ENCODE results near the gene RGCC. TPM values are rescaled to one million over a fixed set of nuclear protein-coding genes. Genes with fewer than 3 reads are reported as not detected.
"Not testable (repeated sequence)": the region's sequence is repeated elsewhere in the genome, so short reads cannot be mapped to it uniquely, and the experiment has no call there.

The RGCC gene
- total RNA-seq, 1 experiment from 2014 or later, result 3.1 TPM

GRCh38 chr13:41503356-41503755 lies 46.0 kb downstream of the RGCC start:
- no peak for DNase-seq (ENCODE audit: low read depth in 1 of 2, low spot score in 2 of 2)
- H3K9me3 ChIP-seq (replicated peaks), result no peaks in the 10 kb centered on the region
- no peaks in the 10 kb centered on the region for H3K27me3 ChIP-seq (replicated peaks)
- 0 out of 2 replicates have a peak, but pooled peaks cover 7% of the 10 kb centered on the region for H3K4me1 ChIP-seq (replicated peaks)
- H3K27ac ChIP-seq, result no peak overlapping the region
- H3K4me3 ChIP-seq, result no peak overlapping the region
- no peaks in the 10 kb centered on the region for H3K36me3 ChIP-seq

- not testable (repeated sequence) for H3K36me3 ChIP-seq; H3K4me3 ChIP-seq; H3K4me1 ChIP-seq (replicated peaks); H3K27me3 ChIP-seq (replicated peaks); H3K27ac ChIP-seq; DNase-seq (ENCODE audit: low read depth in 1 of 2, low spot score in 2 of 2); H3K9me3 ChIP-seq (replicated peaks)
These were observed 47.3 kb downstream of the RGCC start for GRCh38 chr13:41504657-41505056.

DNA sequence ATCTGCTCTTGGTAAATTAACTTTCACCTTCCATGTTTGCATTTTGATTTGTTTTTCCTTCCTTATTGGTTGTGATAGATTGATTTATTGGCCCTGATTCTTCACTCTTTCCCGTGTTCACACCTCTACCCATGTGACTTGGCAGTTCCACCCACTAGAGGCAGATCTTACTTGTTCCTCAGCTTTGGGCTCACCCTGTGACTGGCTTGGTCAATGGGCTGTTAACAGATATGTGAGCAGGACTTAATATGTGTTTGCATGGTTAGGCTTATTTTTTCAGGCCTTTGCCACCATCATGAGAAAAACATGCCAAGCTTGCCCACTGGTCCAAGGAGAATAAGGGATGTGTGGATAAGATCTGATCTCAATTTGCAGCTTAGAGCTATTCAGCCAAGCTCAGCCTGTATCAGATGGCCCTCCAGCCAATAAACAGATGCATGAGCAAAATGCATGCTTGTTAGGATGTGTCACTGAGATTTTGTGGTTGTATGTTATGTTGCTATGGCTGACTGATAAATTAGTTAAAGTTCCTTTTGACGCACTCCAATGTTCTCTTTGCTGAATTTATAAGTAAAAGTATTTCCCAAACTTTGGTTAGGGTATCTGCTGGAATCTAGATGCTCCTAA lies 48.0 kb downstream of the RGCC start:
- DNase-seq (ENCODE audit: low read depth in 1 of 2, low spot score in 2 of 2), result peak in 1 of 2 experiments; percentile 17
- Histone ChIP-seq H3K4me3 (no peak overlapping the region), H3K36me3 (no peaks in the 10 kb centered on the region), H3K9me3 (replicated peaks) (no peaks in the 10 kb centered on the region), H3K4me1 (replicated peaks) (0 out of 2 replicates have a peak, but pooled peaks cover 7% of the 10 kb centered on the region), H3K27ac (peak overlapping the region; percentile 20; the same call in 1 of the 2 replicates), H3K27me3 (replicated peaks) (no peaks in the 10 kb centered on the region)

DNA sequence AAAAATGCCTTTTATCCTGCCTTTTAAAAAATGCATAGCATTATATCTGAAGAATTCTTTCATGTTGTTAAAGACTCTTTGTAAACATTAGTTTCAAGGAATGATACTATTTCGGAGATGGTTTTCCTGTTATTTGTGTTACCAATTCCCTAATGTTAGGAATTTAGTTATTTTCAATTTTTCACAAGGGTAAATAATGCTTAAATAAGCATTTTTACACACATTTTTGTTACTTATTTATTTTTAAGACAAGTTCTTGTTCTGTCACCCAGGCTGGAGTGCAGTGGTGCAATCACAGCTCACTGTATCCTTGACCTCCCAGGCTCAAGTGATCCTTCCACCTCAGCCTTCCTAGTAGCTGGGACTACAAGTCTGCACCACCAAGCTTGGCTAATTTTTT lies 49.0 kb downstream of the RGCC start:
- no peak overlapping the region for H3K27ac ChIP-seq
- no peaks in the 10 kb centered on the region for H3K9me3 ChIP-seq (replicated peaks)
- no peaks in the 10 kb centered on the region for H3K36me3 ChIP-seq
- 0 out of 2 replicates have a peak, but pooled peaks cover 7% of the 10 kb centered on the region for H3K4me1 ChIP-seq (replicated peaks)
- no peak for DNase-seq (ENCODE audit: low read depth in 1 of 2, low spot score in 2 of 2)
- H3K27me3 ChIP-seq (replicated peaks), result no peaks in the 10 kb centered on the region
- no peak overlapping the region for H3K4me3 ChIP-seq

DNA sequence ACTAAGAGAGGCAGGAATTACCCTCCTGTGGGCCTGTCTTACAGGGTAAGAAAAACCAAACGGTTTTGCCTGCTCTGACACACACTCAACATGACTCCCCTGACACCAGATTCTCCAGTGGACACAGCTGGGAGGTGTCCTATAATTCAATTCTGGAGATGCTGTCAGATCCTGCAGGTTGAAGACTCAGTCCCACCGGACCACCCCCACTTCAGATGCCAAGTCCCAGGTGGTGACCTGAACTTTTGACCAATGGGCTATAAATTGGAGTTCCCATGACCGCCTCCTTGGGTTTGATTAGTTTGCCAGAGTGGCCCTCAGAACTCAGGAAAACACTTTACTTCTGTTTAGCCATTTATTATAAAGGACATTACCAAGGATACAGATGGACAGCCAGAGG lies 52.6 kb downstream of the RGCC start:
- Histone ChIP-seq H3K9me3 (replicated peaks) (no peaks in the 10 kb centered on the region), H3K27ac (no peak overlapping the region), H3K36me3 (no peaks in the 10 kb centered on the region), H3K27me3 (replicated peaks) (no peaks in the 10 kb centered on the region), H3K4me3 (no peak overlapping the region), H3K4me1 (replicated peaks) (0 out of 2 replicates have a peak, but pooled peaks cover 7% of the 10 kb centered on the region)
- DNase-seq (ENCODE audit: low read depth in 1 of 2, low spot score in 2 of 2), result no peak

DNA sequence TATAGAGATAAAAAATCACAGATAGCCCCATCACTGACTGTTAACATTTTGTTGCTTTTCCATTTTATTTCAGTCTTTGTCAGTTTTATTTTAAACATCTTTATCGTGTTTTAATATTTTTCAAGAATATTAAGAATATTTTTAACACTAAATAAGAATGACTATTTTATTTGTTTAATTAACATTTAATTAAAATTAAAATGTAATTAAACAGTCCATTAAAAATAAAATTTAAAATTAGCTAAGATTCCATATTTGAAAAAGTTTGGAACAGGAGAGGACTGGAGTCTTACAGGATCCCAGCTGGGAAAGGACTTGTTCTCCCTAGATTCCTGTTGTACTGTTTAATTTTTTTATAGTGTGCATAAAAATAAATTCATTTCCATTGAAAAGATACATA lies 54.5 kb downstream of the RGCC start:
- no peak overlapping the region for H3K4me3 ChIP-seq
- H3K9me3 ChIP-seq (replicated peaks), result no peaks in the 10 kb centered on the region
- DNase-seq (ENCODE audit: low read depth in 1 of 2, low spot score in 2 of 2), result no peak
- no peaks in the 10 kb centered on the region for H3K27me3 ChIP-seq (replicated peaks)
- no peak overlapping the region for H3K27ac ChIP-seq
- no peaks in the 10 kb centered on the region for H3K4me1 ChIP-seq (replicated peaks)
- no peaks in the 10 kb centered on the region for H3K36me3 ChIP-seq

DNA sequence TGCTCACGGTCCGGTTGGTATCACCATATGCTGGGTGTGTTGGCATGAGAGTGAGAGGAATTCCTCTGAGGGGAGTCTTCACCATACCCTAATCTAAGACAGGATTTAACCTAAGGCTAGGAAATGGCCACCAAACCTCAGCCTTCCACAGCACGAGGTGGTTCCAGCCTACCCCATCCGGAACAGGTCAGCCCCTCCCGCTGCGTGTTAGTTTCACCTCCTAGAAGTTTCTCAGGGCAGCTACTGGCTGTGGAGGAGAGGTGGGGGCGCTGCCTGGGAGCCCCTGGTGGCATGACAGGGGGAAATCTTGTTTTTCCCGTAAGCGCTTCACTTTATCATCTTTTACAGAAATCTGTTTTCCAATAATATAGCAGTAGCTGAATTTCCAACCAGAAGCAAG lies 55.1 kb downstream of the RGCC start:
- H3K36me3 ChIP-seq, result no peaks in the 10 kb centered on the region
- no peak overlapping the region for H3K4me3 ChIP-seq
- H3K4me1 ChIP-seq (replicated peaks), result no peaks in the 10 kb centered on the region
- H3K27me3 ChIP-seq (replicated peaks), result no peaks in the 10 kb centered on the region
- DNase-seq (ENCODE audit: low read depth in 1 of 2, low spot score in 2 of 2), result no peak
- no peaks in the 10 kb centered on the region for H3K9me3 ChIP-seq (replicated peaks)
- H3K27ac ChIP-seq, result no peak overlapping the region

- Histone ChIP-seq H3K27me3 (replicated peaks) (no peaks in the 10 kb centered on the region), H3K4me3 (no peak overlapping the region), H3K27ac (no peak overlapping the region), H3K4me1 (replicated peaks) (no peaks in the 10 kb centered on the region), H3K9me3 (replicated peaks) (no peaks in the 10 kb centered on the region), H3K36me3 (no peaks in the 10 kb centered on the region)
- no peak for DNase-seq (ENCODE audit: low read depth in 1 of 2, low spot score in 2 of 2)
These were observed 56.2 kb downstream of the RGCC start for GRCh38 chr13:41513600-41513999.

DNA sequence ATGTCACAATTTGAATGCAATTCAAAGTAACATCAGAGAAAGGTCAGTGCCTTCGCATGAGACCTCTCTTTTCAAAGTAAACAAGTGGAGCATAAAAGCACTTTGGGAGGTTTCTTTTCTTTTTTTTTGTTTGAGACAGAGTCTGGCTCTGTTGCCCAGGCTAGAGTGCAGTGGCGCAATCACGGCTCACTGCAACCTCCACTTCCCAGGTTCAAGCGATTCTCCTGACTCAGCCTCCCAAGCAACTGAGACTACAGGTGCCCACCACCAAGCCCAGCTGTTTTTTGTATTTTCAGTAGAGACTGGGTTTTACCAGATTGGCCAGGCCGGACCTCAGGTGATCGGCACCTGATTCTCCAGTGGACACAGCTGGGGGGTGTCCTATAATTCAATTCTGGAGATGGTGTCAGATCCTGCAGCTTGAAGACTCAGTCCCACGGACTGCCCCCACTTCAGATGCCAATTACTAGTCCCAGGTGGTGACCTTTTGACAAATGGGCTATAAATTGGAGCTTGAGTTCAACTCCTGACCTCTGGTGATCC lies 57.6 kb downstream of the RGCC start:
- H3K27ac ChIP-seq, result no peak overlapping the region

DNA sequence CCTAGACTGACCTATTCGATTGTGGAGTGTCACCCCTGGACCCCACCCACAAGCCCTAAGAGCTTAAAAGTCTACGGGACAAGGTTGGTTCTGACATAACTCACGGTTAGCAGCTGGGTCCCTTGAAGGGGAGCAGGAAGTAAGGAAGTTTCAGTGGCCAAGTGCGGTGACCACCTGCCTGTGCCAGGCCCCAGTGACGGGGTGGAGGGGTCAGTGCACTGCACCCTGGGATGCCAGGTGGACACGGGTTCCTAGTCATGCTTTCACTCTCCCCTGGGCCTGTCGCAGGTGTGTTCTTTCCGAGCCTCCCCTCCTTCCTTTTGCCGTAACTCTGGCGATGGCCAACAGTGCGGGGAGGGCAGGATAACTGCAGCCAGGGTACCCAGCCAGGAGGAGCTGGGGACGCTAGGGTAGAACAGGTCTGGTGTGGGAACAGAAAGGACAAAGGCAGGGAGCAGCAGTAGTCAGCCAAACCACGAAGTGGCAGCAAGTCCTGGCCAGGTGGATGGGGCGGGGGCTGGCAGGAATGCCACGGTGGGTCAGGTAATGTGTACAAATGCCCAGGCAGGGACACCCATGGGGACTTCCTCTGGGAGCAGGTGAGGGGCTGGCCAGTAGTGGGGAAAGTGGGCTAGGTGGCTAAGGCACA lies 58.3 kb downstream of the RGCC start:
- Histone ChIP-seq H3K36me3 (no peaks in the 10 kb centered on the region), H3K9me3 (replicated peaks) (no peaks in the 10 kb centered on the region), H3K4me1 (replicated peaks) (no peaks in the 10 kb centered on the region), H3K27me3 (replicated peaks) (no peaks in the 10 kb centered on the region), H3K27ac (no peak overlapping the region), H3K4me3 (no peak overlapping the region)
- no peak for DNase-seq (ENCODE audit: low read depth in 1 of 2, low spot score in 2 of 2)

More for the DNA sequence above, 57.6 kb downstream of the RGCC start:
- Histone ChIP-seq H3K27me3 (replicated peaks) (no peaks in the 10 kb centered on the region), H3K36me3 (no peaks in the 10 kb centered on the region), H3K4me1 (replicated peaks) (no peaks in the 10 kb centered on the region), H3K9me3 (replicated peaks) (no peaks in the 10 kb centered on the region), H3K4me3 (no peak overlapping the region)
- no peak for DNase-seq (ENCODE audit: low read depth in 1 of 2, low spot score in 2 of 2)

- Histone ChIP-seq H3K4me3 (no peak overlapping the region), H3K4me1 (replicated peaks) (no peaks in the 10 kb centered on the region), H3K9me3 (replicated peaks) (no peaks in the 10 kb centered on the region), H3K27me3 (replicated peaks) (no peaks in the 10 kb centered on the region), H3K27ac (no peak overlapping the region), H3K36me3 (no peaks in the 10 kb centered on the region)
- no peak for DNase-seq (ENCODE audit: low read depth in 1 of 2, low spot score in 2 of 2)
These were observed 58.8 kb downstream of the RGCC start for GRCh38 chr13:41516166-41516565.

DNA sequence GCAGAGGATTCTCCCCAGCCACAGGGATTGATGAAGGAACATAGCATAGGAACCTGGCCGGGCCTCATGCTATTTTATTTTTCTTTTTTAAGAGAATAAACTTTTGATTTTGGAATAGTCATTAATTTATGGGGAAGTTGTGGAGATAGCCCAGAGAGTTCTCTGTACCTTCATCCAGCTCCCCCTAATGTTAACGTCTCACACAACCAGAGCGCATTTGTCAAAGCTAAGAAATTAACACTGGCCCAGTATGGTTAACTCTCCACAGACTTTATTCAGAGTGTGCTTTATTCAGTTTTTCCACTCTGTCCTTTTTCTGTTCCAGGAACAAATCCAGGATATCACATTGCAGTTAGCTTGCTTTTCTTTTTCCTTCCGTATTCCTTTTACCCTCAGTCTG lies 59.4 kb downstream of the RGCC start:
- no peaks in the 10 kb centered on the region for H3K4me1 ChIP-seq (replicated peaks)
- no peaks in the 10 kb centered on the region for H3K36me3 ChIP-seq
- H3K27me3 ChIP-seq (replicated peaks), result no peaks in the 10 kb centered on the region
- no peak for DNase-seq (ENCODE audit: low read depth in 1 of 2, low spot score in 2 of 2)
- no peaks in the 10 kb centered on the region for H3K9me3 ChIP-seq (replicated peaks)
- H3K27ac ChIP-seq, result no peak overlapping the region
- no peak overlapping the region for H3K4me3 ChIP-seq

- no peaks in the 10 kb centered on the region for H3K4me1 ChIP-seq (replicated peaks)
- no peaks in the 10 kb centered on the region for H3K27me3 ChIP-seq (replicated peaks)
- DNase-seq (ENCODE audit: low read depth in 1 of 2, low spot score in 2 of 2), result no peak
- H3K4me3 ChIP-seq, result no peak overlapping the region
- no peak overlapping the region for H3K27ac ChIP-seq
- no peaks in the 10 kb centered on the region for H3K9me3 ChIP-seq (replicated peaks)
- no peaks in the 10 kb centered on the region for H3K36me3 ChIP-seq
These were observed 62.8 kb downstream of the RGCC start for GRCh38 chr13:41520016-41520659.
